NCI-H524 (cell line): Measurements from ENCODE around the gene UBQLN1.
A peak's percentile ranks its signal among the peaks of the same experiment; 100 is the strongest.
"Not testable (repeated sequence)": the region's sequence is repeated elsewhere in the genome, so short reads cannot be mapped to it uniquely, and the experiment has no call there.

ENCODE experiments used
- DNase-seq, 2 experiments: peaks; one replicate each; lab custom pipeline; 2025; lab: John Stamatoyannopoulos, UW

The UBQLN1 gene

GRCh38 chr9:83707768-83708514 lies at the start of gene UBQLN1:
Gene UBQLN1 (minus strand): TSS chr9:83707958. CDS start chr9:83707679, 279 bp downstream.
- DNase-seq = peak; percentile 39 to 76

GRCh38 chr9:83754383-83754977 lies 46.7 kb upstream of the UBQLN1 start:
- no peak for DNase-seq

DNA sequence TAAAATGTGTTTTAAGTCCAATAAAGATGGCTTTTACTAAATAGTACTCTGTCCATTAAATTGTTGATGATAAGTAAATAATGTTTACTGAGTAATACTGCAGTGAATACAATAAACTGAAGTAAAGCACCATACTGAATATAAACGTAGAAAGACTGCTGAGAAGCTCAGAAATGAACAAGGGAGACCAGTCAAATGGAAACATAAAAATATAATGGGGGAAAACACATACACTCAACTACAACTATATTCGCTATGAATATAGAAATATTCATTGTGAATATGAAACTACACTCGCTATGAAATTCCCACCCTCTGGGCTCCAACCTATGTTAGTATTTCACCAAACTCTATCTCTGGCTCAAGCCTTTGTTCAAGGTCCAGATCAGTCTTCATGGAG lies 41.9 kb upstream of the UBQLN1 start:
- no peak for DNase-seq

GRCh38 chr9:83744206-83744605 lies 36.4 kb upstream of the UBQLN1 start:
- DNase-seq = no peak

GRCh38 chr9:83733739-83734138 lies 26.0 kb upstream of the UBQLN1 start:
- no peak for DNase-seq

GRCh38 chr9:83728591-83729368 lies 21.0 kb upstream of the UBQLN1 start:
- not testable (repeated sequence) for DNase-seq

DNA sequence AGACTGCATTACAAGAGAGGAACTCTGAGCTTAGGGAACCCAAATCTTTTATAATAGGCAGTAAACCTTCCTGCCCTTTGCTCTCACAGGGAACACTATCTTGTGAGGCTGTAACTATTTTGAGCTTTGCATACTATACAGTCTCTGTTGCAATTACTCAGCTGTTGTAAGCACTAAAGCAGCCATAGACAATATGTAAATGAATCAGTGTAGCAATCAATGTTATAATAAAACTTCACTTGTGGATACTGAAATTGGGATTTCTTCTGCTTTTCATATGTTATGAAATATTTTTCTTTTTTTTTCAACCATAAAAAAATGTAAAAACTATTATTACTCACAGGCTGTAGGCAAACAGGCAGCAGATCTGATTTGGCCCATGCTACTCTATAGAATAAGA lies 16.7 kb upstream of the UBQLN1 start:
- DNase-seq = no peak

DNA sequence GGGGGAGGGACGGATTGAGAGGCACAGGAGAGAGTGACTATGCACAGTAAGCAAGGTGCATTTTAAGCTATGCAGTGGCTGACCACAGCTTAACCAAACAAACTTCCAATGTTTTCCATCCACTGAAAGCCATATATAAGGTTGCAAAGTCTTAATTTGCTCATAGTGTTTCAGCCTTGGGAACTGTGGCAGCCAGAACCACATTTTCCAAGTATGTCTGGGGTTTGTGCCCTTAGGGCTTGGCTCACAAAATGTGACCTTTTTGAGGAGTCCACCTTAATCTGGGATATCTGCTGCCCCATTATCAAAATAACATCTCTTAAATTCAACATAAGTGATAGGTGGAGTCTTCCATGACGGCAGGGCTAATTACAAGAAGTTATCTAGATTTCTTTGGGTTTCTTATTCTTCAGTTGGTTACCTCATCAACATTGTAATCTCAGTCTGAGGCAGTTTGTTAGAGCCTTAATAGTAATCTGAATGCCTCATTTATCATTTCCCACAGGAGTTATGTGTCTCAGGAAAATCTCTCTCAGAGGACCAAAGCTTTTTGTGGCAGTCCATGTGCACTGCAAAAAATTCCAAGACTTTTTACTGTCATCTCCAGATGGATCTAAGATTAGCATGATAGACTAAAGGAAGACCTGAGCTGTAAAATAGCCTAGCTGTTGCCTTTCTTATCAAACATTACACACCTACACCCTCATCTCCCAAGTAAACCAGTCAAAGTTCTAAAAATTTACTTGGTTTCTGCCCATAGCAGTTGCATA lies 15.2 kb upstream of the UBQLN1 start:
- DNase-seq = no peak

DNA sequence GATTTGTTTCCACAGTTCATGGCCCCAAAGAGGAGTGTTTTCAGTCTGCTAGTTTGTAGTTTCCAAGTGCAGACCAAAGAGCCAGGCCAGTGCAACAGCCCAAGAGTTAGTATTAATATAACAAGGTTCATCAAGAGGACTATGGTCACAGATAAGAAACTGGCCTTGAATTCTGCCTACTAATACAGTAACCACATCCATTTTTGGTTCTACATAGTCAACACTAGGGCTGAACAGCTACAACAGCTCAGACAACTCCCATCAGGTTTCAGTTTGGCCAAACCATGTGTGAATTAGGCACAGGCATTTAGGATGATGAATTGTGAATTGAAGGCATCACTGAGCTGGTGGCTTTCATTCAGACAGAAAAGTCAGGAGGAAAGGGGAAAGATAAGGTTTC lies 13.8 kb upstream of the UBQLN1 start:
- DNase-seq = no peak

DNA sequence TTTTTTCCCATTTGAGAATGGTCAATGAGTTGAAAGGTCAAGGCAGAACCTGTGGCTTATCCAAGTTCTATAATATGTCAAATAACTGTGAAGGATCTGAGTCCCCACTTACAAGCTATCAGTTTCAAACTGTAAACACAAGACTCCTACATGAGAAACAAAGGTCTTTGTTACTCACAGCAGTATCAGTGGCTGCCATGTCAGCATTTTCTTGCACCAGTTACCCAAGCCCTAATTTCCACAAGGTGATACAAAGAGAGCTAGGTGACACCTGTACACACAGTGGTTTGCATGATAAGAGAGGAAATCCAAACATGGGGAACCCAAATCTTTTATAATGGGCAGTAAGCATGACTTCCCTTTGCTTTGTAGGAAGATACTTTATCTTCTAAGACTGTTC lies 8.0 kb upstream of the UBQLN1 start:
- no peak for DNase-seq

DNA sequence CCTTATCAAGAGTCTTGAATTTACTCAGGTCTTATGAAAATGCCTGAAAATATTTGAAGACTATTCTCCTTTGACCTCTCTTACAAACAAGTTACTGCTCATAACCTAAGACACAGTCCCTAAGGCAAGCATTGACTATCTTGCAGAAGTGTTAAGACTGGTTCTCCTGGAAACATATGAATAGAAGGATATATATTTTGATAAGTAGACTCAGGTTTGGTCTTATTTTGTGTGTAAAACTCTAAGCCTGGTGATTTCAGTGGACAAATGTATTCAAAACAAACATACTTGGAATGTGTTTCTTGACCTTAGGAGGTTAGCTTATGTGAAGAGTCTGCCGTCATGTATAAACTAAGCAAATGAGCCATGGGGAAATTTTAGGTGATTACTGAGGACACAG lies 7.5 kb upstream of the UBQLN1 start:
- DNase-seq = no peak

- no peak for DNase-seq
Measured at GRCh38 chr9:83714329-83714728, 6.6 kb upstream of the UBQLN1 start.

- peak in 1 of 2 experiments; percentile 19 for DNase-seq
Measured at GRCh38 chr9:83708515-83709158, 879 bp upstream of the UBQLN1 start.

- DNase-seq = peak in 1 of 2 experiments; percentile 21
Measured at GRCh38 chr9:83707518-83707767, 315 bp downstream of the UBQLN1 start.

- peak; percentile 3 to 12 for DNase-seq
Measured at GRCh38 chr9:83706676-83707517, 861 bp downstream of the UBQLN1 start.

GRCh38 chr9:83705219-83705651 lies 2.5 kb downstream of the UBQLN1 start:
- not testable (repeated sequence) for DNase-seq

GRCh38 chr9:83701769-83702168 lies 6.0 kb downstream of the UBQLN1 start:
- no peak for DNase-seq

- no peak for DNase-seq
Measured at GRCh38 chr9:83701286-83701685, 6.5 kb downstream of the UBQLN1 start.

- no peak for DNase-seq
Measured at GRCh38 chr9:83699615-83700014, 8.1 kb downstream of the UBQLN1 start.

DNA sequence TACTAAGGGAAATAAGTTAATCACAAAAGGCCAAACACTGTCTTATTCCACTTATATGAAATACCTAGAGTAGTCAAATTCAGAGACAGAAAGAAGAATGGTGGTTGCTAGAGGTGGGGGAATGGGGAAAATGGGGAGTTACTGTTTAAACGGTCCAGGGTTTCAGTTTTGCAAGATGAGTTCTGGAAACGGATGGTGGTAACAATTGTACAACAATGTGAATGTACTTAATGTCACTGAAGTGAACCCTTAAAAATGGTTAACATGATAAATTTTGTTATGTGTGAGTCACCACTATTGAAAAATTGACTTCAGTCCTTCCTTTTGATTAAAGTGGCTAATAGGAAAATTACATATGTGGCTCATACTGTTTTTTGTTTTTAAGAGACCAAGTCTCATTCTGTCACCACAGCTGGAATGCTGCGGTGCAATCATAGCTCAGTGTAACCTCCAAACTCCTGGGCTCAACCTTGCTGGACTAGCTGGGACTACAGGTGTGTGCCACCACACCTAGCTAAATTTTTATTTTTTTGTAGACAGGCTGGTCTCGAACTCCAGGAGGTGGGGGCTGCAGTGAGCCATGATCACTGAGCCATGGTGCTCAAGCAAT lies 8.7 kb downstream of the UBQLN1 start:
- DNase-seq = no peak

GRCh38 chr9:83691492-83691891 lies 16.3 kb downstream of the UBQLN1 start:
- no peak for DNase-seq
